GM23248 (cell line): ENCODE data around the gene S100A13. TPM values are rescaled to one million over a fixed set of nuclear protein-coding genes. Genes with fewer than 3 reads are reported as not detected.

Source experiments
- DNase-seq: peaks from one replicate; pipeline ENCODE4 v3.0.0-alpha.2; 2015
- H2AFZ ChIP-seq: fragments of 200-600 bp; sonication (generic); 2 replicates; pipeline ENCODE4 v1.6.1; 2016; ENCODE audit warnings: antibody characterized with exemption
- H3F3A ChIP-seq: fragments of 200-600 bp; sonication (generic); 2 replicates; pipeline ENCODE4 v1.6.1; 2016; ENCODE audit warnings: mild to moderate bottlenecking, antibody characterized with exemption, mixed run types; ENCODE audit not compliant: insufficient read depth
- H3K27ac ChIP-seq: fragments of 200-600 bp; sonication (generic); 2 replicates; pipeline ENCODE4 v1.5.1; 2016; ENCODE audit warnings: mild to moderate bottlenecking
- H3K27me3 ChIP-seq: fragments of 200-600 bp; sonication (generic); replicated peaks from 2 replicates; pipeline ENCODE4 v1.6.1; 2016; ENCODE audit warnings: mild to moderate bottlenecking; ENCODE audit not compliant: insufficient read depth
- H3K36me3 ChIP-seq: fragments of 200-600 bp; sonication (generic); 2 replicates; pipeline ENCODE4 v1.6.1; 2016; ENCODE audit warnings: low read depth, mild to moderate bottlenecking
- H3K4me1 ChIP-seq: fragments of 200-600 bp; sonication (generic); 2 replicates; pipeline ENCODE4 v1.6.1; 2016; ENCODE audit warnings: mild to moderate bottlenecking; ENCODE audit not compliant: insufficient read depth
- H3K4me2 ChIP-seq: fragments of 200-600 bp; sonication (generic); one replicate; pipeline ENCODE4 v1.6.1; 2016; ENCODE audit warnings: mild to moderate bottlenecking; ENCODE audit not compliant: unreplicated experiment
- H3K4me3 ChIP-seq: fragments of 200-600 bp; sonication (generic); 2 replicates; pipeline ENCODE4 v1.5.1; 2016; ENCODE audit warnings: mild to moderate bottlenecking
- H3K79me2 ChIP-seq: fragments of 200-600 bp; sonication (generic); 2 replicates; pipeline ENCODE4 v1.6.1; 2016; ENCODE audit warnings: mild to moderate bottlenecking; ENCODE audit not compliant: insufficient read depth
- H3K9ac ChIP-seq: fragments of 200-600 bp; sonication (generic); 2 replicates; pipeline ENCODE4 v1.6.1; 2016; ENCODE audit warnings: mild to moderate bottlenecking
- H3K9me2 ChIP-seq: fragments of 200-600 bp; sonication (generic); 2 replicates; pipeline ENCODE4 v1.6.1; 2016; ENCODE audit warnings: mixed run types, mild to moderate bottlenecking, moderate library complexity; ENCODE audit not compliant: insufficient read depth
- H3K9me3 ChIP-seq: fragments of 200-600 bp; sonication (generic); one replicate; pipeline ENCODE4 v1.6.1; 2017; ENCODE audit warnings: low read depth
- H4K20me1 ChIP-seq: fragments of 200-600 bp; sonication (generic); 2 replicates; pipeline ENCODE4 v1.6.0; 2016; ENCODE audit not compliant: insufficient read depth
- EZH2 ChIP-seq: fragments of 200-600 bp; sonication (generic); IDR thresholded peaks from 2 replicates; pipeline ENCODE4 v1.6.1; 2018; ENCODE audit warnings: antibody characterized with exemption, mild to moderate bottlenecking; ENCODE audit not compliant: insufficient read depth, poor library complexity, severe bottlenecking
- EZH2phosphoT487 ChIP-seq: fragments of 200-600 bp; sonication (generic); IDR thresholded peaks from 2 replicates; pipeline ENCODE4 v1.6.1; 2018; ENCODE audit warnings: antibody characterized with exemption, moderate library complexity, mild to moderate bottlenecking, low read depth; ENCODE audit not compliant: insufficient read depth
- WGBS, 2 experiments: methylation state at CpG; one replicate each; pipeline ENCODE4 v1.1.6; 2015 to 2017; ENCODE audit warnings: low lambda C conversion rate in 2 of 2, low coverage in 1 of 2; ENCODE audit errors: missing lambda C conversion rate in 2 of 2; 5-methylcytosine and 5-hydroxymethylcytosine counted together
- in situ Hi-C: fragments of 300-500 bp; cut with MboI; formaldehyde crosslinking; loops from 2 replicates; pipeline ENCODE4 v1.15.0; 2020
- polyA plus RNA-seq: library from polyadenylated mRNA; unstranded; fragments of >200 nt; fragmentation: Nextera tagmentation; extraction: Ambion mirVana; gene quantifications from 2 replicates; pipeline ENCODE4 v1.2.1, GENCODE V29; 2016
- total RNA-seq: library from RNA; depleted of rRNA; stranded (reverse); fragments of >200 nt; shearing (Covaris generic); gene quantifications from 2 replicates; pipeline ENCODE4 v1.2.3, GENCODE V29; 2014

The S100A13 gene
- total and polyA plus RNA-seq, 2 experiments from 2014 or later = 159 to 552 TPM

DNA sequence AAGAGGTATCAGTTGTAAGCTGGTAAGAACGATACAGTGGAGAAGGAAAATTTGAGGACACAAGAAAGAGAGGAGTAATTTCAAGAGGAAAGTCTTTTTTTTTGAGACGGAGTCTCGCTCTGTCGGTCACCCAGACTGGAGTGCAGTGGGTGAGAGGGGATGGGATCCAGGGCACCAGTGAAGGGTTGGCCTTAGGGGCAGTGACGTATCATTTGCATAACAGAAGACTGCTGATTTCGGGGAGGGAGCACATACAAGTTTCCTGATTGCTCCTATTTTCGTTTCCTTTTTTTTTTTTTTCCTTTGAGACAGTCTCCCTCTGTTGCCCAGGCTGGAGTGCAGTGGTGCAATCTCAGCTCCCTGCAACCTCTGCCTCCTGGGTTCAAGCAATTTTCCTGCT lies 4.2 kb downstream of the S100A13 start:
- DNase-seq = no peak
- TF ChIP-seq EZH2phosphoT487 (no peak), EZH2 (no peak)
- peaks cover 41% of the 10 kb centered on the region for H3F3A ChIP-seq
- H3K9ac ChIP-seq = no peak overlapping the region
- peaks cover 24% of the 10 kb centered on the region for H3K4me1 ChIP-seq
- in situ Hi-C loops = no loop called here
- no peak overlapping the region for H3K4me2 ChIP-seq
- H3K36me3 ChIP-seq = peaks cover 39% of the 10 kb centered on the region
- H3K9me3 ChIP-seq = no peaks in the 10 kb centered on the region
- peaks cover 53% of the 10 kb centered on the region for H3K79me2 ChIP-seq
- no peak overlapping the region for H2AFZ ChIP-seq
- H3K4me3 ChIP-seq = no peak overlapping the region
- no peaks in the 10 kb centered on the region for H3K9me2 ChIP-seq
- no peak overlapping the region for H3K27ac ChIP-seq
- H3K27me3 ChIP-seq = no peaks in the 10 kb centered on the region
- H4K20me1 ChIP-seq = no peaks in the 10 kb centered on the region
- 92 to 94% methylated on average over 7 of the region's 7 CpGs for WGBS, 2 experiments

DNA sequence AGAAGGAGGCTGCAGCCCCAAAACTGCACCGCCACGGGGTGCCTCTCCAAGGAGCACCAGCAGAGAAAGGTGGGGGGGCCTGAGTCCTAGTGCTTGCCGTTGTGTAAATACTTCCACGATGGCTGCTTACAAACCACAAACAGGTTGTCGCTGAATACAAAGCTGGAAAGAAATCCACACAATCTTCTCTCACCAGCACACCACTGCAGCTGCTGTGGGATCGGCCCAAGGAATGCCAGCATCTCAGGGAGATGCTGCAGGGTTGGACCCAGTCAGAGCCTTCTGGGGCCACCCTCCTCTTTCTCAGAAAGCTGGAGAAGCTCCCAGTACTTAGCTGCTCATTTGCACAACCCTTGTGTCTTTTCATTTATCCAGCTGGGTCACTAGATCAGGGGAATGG lies 8.1 kb downstream of the S100A13 start:
- Histone ChIP-seq H3K27ac (no peak overlapping the region), H3K79me2 (peaks cover 26% of the 10 kb centered on the region), H2AFZ (no peak overlapping the region), H3K27me3 (no peaks in the 10 kb centered on the region), H3K4me2 (no peak overlapping the region), H3K9me3 (no peaks in the 10 kb centered on the region), H3F3A (peaks cover 52% of the 10 kb centered on the region), H3K36me3 (peaks cover 25% of the 10 kb centered on the region), H4K20me1 (no peaks in the 10 kb centered on the region), H3K4me1 (peaks cover 17% of the 10 kb centered on the region), H3K9ac (no peak overlapping the region), H3K9me2 (no peaks in the 10 kb centered on the region), H3K4me3 (no peak overlapping the region)
- in situ Hi-C loops = no loop called here
- no peak for DNase-seq
- 93 to 96% methylated on average over 6 of the region's 6 CpGs for WGBS, 2 experiments
- TF ChIP-seq EZH2 = no peak
- TF ChIP-seq EZH2phosphoT487 = no peak

DNA sequence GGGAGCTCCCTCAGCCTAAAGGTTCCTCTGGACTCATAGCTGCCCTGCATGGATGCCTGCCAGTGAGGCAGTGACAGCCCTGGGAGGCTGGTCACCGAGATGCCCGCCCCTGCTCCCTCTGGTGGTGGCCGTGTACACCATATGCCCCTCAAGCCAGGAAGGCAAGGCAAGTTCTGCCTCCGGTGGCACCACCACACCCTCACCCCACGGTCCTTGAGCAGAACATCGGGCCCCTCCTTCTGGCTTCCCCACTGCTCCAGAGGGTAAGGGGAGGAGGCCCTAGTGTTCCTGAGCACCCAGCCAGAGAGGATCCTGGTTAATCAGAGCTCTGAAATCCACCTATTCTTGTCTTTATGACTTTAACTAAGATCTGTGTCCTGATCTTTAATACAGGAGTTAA lies 9.6 kb downstream of the S100A13 start:
- H2AFZ ChIP-seq = no peak overlapping the region
- no peak overlapping the region for H3K4me3 ChIP-seq
- no peaks in the 10 kb centered on the region for H3K9me3 ChIP-seq
- H3F3A ChIP-seq = peaks cover 44% of the 10 kb centered on the region
- TF ChIP-seq EZH2 = no peak
- TF ChIP-seq EZH2phosphoT487 = no peak
- peak; percentile 81 for DNase-seq
- H3K27ac ChIP-seq = peak overlapping the region; percentile 46
- no peaks in the 10 kb centered on the region for H3K9me2 ChIP-seq
- H3K79me2 ChIP-seq = peaks cover 21% of the 10 kb centered on the region
- H3K27me3 ChIP-seq = no peaks in the 10 kb centered on the region
- H4K20me1 ChIP-seq = no peaks in the 10 kb centered on the region
- peaks cover 21% of the 10 kb centered on the region for H3K36me3 ChIP-seq
- H3K9ac ChIP-seq = peak overlapping the region; percentile 39; the same call in 1 of the 2 replicates
- H3K4me2 ChIP-seq = no peak overlapping the region
- in situ Hi-C loops = no loop called here
- 40 to 45% methylated on average over 6 of the region's 6 CpGs for WGBS, 2 experiments
- H3K4me1 ChIP-seq = peaks cover 20% of the 10 kb centered on the region

DNA sequence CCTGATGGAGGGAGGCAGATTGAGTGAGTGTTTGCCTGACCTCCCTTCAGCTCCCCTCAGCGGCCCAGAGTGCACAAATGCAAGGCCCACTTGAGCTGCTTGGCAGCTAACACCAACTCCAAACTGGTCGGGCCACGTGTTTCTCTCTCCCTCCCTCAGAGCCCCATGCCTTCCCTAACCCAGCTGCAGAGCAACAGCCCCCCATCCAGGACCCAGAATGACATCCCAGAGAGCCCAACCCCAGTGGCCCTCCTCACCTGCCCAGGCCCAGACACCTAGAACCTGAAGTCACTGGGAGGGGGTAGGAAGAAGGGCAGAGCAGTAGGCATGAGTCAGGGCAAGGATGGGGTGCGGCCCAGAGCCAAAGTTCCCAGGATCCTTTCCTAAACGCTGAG lies 10.4 kb downstream of the S100A13 start:
- Histone ChIP-seq H3F3A (peaks cover 44% of the 10 kb centered on the region), H3K4me3 (no peak overlapping the region), H3K4me1 (peaks cover 20% of the 10 kb centered on the region), H4K20me1 (no peaks in the 10 kb centered on the region), H3K27me3 (no peaks in the 10 kb centered on the region), H3K79me2 (peaks cover 21% of the 10 kb centered on the region), H3K9ac (peak overlapping the region; percentile 39; the same call in 1 of the 2 replicates), H3K9me2 (no peaks in the 10 kb centered on the region), H3K36me3 (peaks cover 18% of the 10 kb centered on the region), H3K9me3 (no peaks in the 10 kb centered on the region), H3K4me2 (no peak overlapping the region), H2AFZ (no peak overlapping the region), H3K27ac (0 out of 2 replicates have a peak overlapping the region, but pooled peaks have one; percentile 46)
- in situ Hi-C loops = no loop called here
- 51 to 53% methylated on average over 4 to 5 of the region's 5 CpGs for WGBS, 2 experiments
- TF ChIP-seq EZH2 = no peak
- TF ChIP-seq EZH2phosphoT487 = no peak
- peak; percentile 40 for DNase-seq
